Measurements from ENCODE around the gene LRRC56. TPM values are rescaled to one million over a fixed set of nuclear protein-coding genes. Genes with fewer than 3 reads are reported as not detected.
"Not testable (repeated sequence)": the region's sequence is repeated elsewhere in the genome, so short reads cannot be mapped to it uniquely, and the experiment has no call there.

LRRC56 gene
- total RNA-seq, 1 experiment from 2014 or later = 3.4 TPM

DNA sequence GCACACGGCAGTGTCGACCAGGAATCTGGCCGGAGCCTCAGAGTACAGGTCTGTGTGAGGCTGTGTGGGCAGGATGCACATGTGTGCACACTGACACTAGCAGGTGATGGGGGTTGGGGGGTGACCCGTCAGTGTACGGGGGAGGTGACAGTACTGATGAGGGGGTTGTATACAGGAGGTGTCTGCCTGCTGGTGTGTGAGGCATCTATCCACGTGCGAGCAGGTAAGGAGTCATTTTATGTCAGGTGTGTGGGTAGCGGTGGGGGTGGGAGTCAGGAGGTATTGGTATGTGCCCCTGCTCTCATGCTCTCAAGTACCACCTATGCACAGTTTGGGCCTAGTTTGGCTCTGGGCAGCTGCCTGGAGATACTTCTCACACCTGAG lies 34.5 kb downstream of the LRRC56 start:
- ChIA-PET CTCF (interaction anchor here (1.9 kb wide), 1 partner anchor 17 kb away, joined by 8 read pairs; no protein-coding TSS in a partner anchor), POLR2A (no interaction called here)
- ATAC-seq = no peak
- Mint-ChIP-seq H3K4me3 (no peak overlapping the region), H3K27me3 (ENCODE audit: low read depth) (peaks cover 26% of the 10 kb centered on the region), H3K27ac (no peak overlapping the region), H3K36me3 (no peaks in the 10 kb centered on the region), H3K4me1 (peaks cover 30% of the 10 kb centered on the region), H3K9me3 (no peaks in the 10 kb centered on the region)
- TF ChIP-seq, protein P1, sequence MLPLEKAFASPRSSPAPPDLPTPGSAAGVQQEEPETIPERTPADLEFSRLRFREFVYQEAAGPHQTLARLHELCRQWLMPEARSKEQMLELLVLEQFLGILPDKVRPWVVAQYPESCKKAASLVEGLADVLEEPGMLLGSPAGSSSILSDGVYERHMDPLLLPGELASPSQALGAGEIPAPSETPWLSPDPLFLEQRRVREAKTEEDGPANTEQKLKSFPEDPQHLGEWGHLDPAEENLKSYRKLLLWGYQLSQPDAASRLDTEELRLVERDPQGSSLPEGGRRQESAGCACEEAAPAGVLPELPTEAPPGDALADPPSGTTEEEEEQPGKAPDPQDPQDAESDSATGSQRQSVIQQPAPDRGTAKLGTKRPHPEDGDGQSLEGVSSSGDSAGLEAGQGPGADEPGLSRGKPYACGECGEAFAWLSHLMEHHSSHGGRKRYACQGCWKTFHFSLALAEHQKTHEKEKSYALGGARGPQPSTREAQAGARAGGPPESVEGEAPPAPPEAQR (CRISPR knock-in tag; IDR thresholded peaks at IDR 0.05) = no peak
- TF ChIP-seq, protein P2, sequence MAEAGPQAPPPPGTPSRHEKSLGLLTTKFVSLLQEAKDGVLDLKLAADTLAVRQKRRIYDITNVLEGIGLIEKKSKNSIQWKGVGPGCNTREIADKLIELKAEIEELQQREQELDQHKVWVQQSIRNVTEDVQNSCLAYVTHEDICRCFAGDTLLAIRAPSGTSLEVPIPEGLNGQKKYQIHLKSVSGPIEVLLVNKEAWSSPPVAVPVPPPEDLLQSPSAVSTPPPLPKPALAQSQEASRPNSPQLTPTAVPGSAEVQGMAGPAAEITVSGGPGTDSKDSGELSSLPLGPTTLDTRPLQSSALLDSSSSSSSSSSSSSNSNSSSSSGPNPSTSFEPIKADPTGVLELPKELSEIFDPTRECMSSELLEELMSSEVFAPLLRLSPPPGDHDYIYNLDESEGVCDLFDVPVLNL (CRISPR knock-in tag; IDR thresholded peaks at IDR 0.05; ENCODE audit: borderline replicate concordance, low read depth) = no peak
- TF ChIP-seq, protein P3, sequence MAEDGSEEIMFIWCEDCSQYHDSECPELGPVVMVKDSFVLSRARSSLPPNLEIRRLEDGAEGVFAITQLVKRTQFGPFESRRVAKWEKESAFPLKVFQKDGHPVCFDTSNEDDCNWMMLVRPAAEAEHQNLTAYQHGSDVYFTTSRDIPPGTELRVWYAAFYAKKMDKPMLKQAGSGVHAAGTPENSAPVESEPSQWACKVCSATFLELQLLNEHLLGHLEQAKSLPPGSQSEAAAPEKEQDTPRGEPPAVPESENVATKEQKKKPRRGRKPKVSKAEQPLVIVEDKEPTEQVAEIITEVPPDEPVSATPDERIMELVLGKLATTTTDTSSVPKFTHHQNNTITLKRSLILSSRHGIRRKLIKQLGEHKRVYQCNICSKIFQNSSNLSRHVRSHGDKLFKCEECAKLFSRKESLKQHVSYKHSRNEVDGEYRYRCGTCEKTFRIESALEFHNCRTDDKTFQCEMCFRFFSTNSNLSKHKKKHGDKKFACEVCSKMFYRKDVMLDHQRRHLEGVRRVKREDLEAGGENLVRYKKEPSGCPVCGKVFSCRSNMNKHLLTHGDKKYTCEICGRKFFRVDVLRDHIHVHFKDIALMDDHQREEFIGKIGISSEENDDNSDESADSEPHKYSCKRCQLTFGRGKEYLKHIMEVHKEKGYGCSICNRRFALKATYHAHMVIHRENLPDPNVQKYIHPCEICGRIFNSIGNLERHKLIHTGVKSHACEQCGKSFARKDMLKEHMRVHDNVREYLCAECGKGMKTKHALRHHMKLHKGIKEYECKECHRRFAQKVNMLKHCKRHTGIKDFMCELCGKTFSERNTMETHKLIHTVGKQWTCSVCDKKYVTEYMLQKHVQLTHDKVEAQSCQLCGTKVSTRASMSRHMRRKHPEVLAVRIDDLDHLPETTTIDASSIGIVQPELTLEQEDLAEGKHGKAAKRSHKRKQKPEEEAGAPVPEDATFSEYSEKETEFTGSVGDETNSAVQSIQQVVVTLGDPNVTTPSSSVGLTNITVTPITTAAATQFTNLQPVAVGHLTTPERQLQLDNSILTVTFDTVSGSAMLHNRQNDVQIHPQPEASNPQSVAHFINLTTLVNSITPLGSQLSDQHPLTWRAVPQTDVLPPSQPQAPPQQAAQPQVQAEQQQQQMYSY (CRISPR knock-in tag; IDR thresholded peaks at IDR 0.05) = no peak
- no peak for TF ChIP-seq SMAD3 (CRISPR knock-in tag; IDR thresholded peaks at IDR 0.05; ENCODE audit: borderline replicate concordance)
- TF ChIP-seq, protein P4, sequence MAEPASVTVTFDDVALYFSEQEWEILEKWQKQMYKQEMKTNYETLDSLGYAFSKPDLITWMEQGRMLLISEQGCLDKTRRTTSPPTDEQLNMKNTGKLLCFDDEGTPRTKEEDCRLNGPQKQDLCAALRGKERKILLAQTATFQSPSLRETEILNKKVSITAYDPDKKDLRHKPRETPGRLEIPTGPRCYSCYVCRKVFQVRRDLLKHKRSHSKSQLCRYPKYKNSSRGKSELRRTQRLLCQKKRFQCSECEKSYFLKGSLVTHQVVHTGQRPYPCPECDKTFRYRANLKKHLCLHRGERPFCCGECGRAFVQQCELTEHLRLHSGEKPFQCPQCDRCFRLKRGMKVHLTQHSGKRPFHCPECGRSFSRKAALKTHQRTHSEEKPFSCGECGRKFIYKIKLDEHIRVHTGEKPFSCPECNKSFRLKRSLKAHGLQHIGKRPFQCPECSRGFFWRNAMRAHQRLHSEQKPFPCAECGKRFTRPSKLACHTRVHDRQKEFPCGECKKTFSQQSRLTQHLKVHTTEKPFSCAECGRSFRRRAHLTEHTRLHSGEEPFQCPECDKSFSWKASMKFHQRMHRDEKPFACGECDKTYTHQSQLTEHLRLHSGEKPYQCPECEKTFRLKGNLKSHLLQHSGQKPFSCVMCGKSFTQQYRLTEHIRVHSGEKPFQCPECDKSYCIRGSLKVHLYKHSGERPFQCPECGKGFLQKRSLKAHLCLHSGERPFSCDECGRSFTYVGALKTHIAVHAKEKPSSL (CRISPR knock-in tag; conservative IDR thresholded peaks at IDR 0.05) = no peak
- TF ChIP-seq NFE2L1 (CRISPR knock-in tag; IDR thresholded peaks at IDR 0.05) = no peak
- TF ChIP-seq RELA (CRISPR knock-in tag; IDR thresholded peaks at IDR 0.05; ENCODE audit: borderline replicate concordance) = no peak
- DNase-seq (ENCODE audit: low spot score) = no peak

DNA sequence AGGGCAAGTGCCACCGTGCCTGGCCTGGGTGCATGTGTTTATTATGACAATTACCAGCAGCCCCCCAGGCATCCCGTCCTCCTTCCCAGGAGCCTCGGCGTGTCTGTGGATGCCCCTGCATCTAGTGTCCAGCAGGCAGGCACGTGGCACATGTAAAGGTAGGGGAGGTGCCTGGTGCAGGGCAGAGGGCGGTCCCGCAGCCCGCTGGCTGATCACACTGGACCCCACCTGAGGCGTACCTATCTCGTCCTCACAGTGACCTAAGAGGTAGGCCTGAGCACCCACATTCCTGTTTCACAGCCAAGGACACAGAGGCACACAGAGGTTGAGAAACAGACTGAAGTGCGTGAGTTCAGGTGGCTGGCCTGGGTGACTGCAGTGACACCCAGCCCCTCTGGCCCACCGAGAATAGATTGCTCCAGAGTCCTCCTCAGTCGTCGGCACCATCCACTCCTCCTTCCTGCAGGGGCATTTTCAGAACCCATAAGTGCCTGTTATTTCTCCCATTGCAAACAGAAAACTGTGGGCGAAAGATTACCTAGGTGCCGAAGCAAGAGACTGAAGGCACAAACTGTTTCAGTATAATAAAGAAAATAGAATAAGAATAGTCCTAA lies 35.9 kb downstream of the LRRC56 start:
- TF ChIP-seq, protein P5, sequence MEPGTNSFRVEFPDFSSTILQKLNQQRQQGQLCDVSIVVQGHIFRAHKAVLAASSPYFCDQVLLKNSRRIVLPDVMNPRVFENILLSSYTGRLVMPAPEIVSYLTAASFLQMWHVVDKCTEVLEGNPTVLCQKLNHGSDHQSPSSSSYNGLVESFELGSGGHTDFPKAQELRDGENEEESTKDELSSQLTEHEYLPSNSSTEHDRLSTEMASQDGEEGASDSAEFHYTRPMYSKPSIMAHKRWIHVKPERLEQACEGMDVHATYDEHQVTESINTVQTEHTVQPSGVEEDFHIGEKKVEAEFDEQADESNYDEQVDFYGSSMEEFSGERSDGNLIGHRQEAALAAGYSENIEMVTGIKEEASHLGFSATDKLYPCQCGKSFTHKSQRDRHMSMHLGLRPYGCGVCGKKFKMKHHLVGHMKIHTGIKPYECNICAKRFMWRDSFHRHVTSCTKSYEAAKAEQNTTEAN (CRISPR knock-in tag; IDR thresholded peaks at IDR 0.05) = no peak
- TF ChIP-seq, protein P6, sequence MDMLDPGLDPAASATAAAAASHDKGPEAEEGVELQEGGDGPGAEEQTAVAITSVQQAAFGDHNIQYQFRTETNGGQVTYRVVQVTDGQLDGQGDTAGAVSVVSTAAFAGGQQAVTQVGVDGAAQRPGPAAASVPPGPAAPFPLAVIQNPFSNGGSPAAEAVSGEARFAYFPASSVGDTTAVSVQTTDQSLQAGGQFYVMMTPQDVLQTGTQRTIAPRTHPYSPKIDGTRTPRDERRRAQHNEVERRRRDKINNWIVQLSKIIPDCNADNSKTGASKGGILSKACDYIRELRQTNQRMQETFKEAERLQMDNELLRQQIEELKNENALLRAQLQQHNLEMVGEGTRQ (CRISPR knock-in tag; IDR thresholded peaks at IDR 0.05) = no peak
- TF ChIP-seq, protein P7, sequence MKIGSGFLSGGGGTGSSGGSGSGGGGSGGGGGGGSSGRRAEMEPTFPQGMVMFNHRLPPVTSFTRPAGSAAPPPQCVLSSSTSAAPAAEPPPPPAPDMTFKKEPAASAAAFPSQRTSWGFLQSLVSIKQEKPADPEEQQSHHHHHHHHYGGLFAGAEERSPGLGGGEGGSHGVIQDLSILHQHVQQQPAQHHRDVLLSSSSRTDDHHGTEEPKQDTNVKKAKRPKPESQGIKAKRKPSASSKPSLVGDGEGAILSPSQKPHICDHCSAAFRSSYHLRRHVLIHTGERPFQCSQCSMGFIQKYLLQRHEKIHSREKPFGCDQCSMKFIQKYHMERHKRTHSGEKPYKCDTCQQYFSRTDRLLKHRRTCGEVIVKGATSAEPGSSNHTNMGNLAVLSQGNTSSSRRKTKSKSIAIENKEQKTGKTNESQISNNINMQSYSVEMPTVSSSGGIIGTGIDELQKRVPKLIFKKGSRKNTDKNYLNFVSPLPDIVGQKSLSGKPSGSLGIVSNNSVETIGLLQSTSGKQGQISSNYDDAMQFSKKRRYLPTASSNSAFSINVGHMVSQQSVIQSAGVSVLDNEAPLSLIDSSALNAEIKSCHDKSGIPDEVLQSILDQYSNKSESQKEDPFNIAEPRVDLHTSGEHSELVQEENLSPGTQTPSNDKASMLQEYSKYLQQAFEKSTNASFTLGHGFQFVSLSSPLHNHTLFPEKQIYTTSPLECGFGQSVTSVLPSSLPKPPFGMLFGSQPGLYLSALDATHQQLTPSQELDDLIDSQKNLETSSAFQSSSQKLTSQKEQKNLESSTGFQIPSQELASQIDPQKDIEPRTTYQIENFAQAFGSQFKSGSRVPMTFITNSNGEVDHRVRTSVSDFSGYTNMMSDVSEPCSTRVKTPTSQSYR (CRISPR knock-in tag; IDR thresholded peaks at IDR 0.05) = no peak
- TF ChIP-seq NFE2L1 (CRISPR knock-in tag; IDR thresholded peaks at IDR 0.05) (no peak), ZBTB21 (CRISPR knock-in tag; IDR thresholded peaks at IDR 0.05; ENCODE audit: borderline replicate concordance) (no peak), RORB (CRISPR knock-in tag; IDR thresholded peaks at IDR 0.05) (no peak), TEAD1 (CRISPR knock-in tag; IDR thresholded peaks at IDR 0.05) (no peak), ZNF416 (CRISPR knock-in tag; IDR thresholded peaks at IDR 0.05) (no peak)
- TF ChIP-seq, protein P8, sequence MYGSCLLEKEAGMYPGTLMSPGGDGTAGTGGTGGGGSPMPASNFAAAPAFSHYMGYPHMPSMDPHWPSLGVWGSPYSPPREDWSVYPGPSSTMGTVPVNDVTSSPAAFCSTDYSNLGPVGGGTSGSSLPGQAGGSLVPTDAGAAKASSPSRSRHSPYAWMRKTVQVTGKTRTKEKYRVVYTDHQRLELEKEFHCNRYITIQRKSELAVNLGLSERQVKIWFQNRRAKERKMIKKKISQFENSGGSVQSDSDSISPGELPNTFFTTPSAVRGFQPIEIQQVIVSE (CRISPR knock-in tag; IDR thresholded peaks at IDR 0.05; ENCODE audit: borderline replicate concordance) = no peak
- Mint-ChIP-seq H3K27me3 (ENCODE audit: low read depth) (peaks cover 22% of the 10 kb centered on the region), H3K4me1 (peaks cover 31% of the 10 kb centered on the region), H3K4me3 (no peak overlapping the region), H3K9me3 (no peaks in the 10 kb centered on the region), H3K27ac (no peak overlapping the region), H3K36me3 (0 out of 2 replicates have a peak, but pooled peaks cover 5% of the 10 kb centered on the region)
- ChIA-PET CTCF (no interaction called here), POLR2A (no interaction called here)
- DNase-seq (ENCODE audit: low spot score) (no peak), ATAC-seq (no peak)

DNA sequence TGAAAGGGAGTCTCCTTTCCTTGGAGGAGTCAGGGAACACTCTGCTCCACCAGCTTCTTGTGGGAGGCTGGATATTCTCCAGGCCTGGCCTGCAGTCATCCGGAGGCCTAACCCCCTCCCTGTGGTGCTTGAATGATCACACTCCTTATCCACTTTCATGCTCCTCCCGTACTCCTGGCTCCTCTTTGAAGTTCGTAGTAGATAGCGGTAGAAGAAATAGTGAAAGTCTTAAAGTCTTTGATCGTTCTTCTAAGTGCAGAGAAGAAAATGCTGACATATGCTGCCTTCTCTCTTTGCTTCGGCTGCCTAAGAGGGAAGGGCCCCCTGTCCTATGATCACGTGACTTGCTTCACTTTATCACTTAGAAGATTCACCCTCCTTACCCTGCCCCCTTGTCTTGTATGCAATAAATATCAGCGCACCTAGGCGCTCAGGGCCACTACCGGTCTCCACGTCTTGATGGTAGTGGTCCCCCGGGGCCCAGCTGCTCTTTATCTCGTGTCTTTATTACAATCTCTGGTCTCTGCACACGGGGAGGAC lies 36.8 kb downstream of the LRRC56 start:
- Mint-ChIP-seq H3K4me1 (peaks cover 35% of the 10 kb centered on the region), H3K27me3 (ENCODE audit: low read depth) (peaks cover 22% of the 10 kb centered on the region), H3K4me3 (peak overlapping the region; percentile 88)
- POLR2A ChIA-PET; H3K9me3 Mint-ChIP-seq; H3K36me3 Mint-ChIP-seq; ATAC-seq; CTCF ChIA-PET; H3K27ac Mint-ChIP-seq; DNase-seq (ENCODE audit: low spot score): not testable (repeated sequence)
